SK-N-SH (cell line): ENCODE measurements around the gene C17orf113. TPM values are rescaled to one million over a fixed set of nuclear protein-coding genes. Genes with fewer than 3 reads are reported as not detected.
A peak's percentile ranks its signal among the peaks of the same experiment; 100 is the strongest.

Experiments
- CTCF ChIA-PET: fragments of 300-600, 350-600 bp; formaldehyde crosslinking; extraction: SDS; loops from one replicate; lab custom pipeline; 2021; lab: Yijun Ruan, JAX
- POLR2A ChIA-PET: fragments of 350-600 bp; sonication (Branson Sonifier 250); formaldehyde crosslinking; extraction: SDS; loops from one replicate; lab custom pipeline; 2020; ENCODE audit warnings: antibody characterized with exemption, inconsistent platforms; lab: Yijun Ruan, JAX
- DNase-seq: peaks from one replicate; pipeline ENCODE4 v3.0.0; 2012
- H2AFZ ChIP-seq: fragments of 200-600 bp; sonication (generic); 2 replicates; pipeline ENCODE4 v1.8.1; 2016; ENCODE audit warnings: antibody characterized with exemption, mild to moderate bottlenecking, low read depth
- H3F3A ChIP-seq: fragments of 200-600 bp; sonication (generic); replicated peaks from 2 replicates; pipeline ENCODE3; 2016; ENCODE audit warnings: antibody characterized with exemption, mild to moderate bottlenecking; ENCODE audit not compliant: insufficient read depth
- H3K27ac ChIP-seq, 2 experiments: fragments of 200-500 bp in 1 of 2; fragments of 200-600 bp in 1 of 2; sonication (Bioruptor generic) in 1 of 2; sonication (generic), shearing (Covaris generic) in 1 of 2; 2 replicates each; pipeline versions ENCODE4 v1.5.1 to v1.6.1; 2014 to 2016; ENCODE audit warnings: low read depth in 2 of 2, inconsistent platforms in 1 of 2, low read length in 1 of 2, mild to moderate bottlenecking in 1 of 2, mixed read lengths in 1 of 2
- H3K27me3 ChIP-seq: fragments of 200-600 bp; sonication (generic), shearing (Covaris generic); 2 replicates; pipeline ENCODE4 v1.6.1; 2016; ENCODE audit warnings: mixed run types; ENCODE audit not compliant: insufficient read depth
- H3K36me3 ChIP-seq, 2 experiments: fragments of 200-500 bp in 1 of 2; fragments of 200-600 bp in 1 of 2; sonication (Bioruptor generic) in 1 of 2; sonication (generic) in 1 of 2; replicated peaks in 1 of 2; 2 replicates each; pipeline versions ENCODE3 to v1.5.1; 2014 to 2016; ENCODE audit warnings: low read length in 1 of 2, mild to moderate bottlenecking in 1 of 2; ENCODE audit not compliant: insufficient read depth in 2 of 2, control insufficient read depth in 1 of 2
- H3K4me1 ChIP-seq, 2 experiments: fragments of 200-500 bp in 1 of 2; fragments of 200-600 bp in 1 of 2; sonication (Bioruptor generic) in 1 of 2; sonication (generic), shearing (Covaris generic) in 1 of 2; 2 replicates each; pipeline versions ENCODE4 v1.5.1 to v1.6.1; 2014 to 2016; ENCODE audit warnings: low read depth in 1 of 2, low read length in 1 of 2, mixed run types in 1 of 2; ENCODE audit not compliant: insufficient read depth in 2 of 2, control insufficient read depth in 1 of 2
- H3K4me2 ChIP-seq: fragments of 200-600 bp; sonication (generic), shearing (Covaris generic); 2 replicates; pipeline ENCODE4 v1.6.1; 2017; ENCODE audit warnings: mixed run types
- H3K4me3 ChIP-seq, 2 experiments: fragments of 200-500 bp in 1 of 2; fragments of 200-600 bp in 1 of 2; sonication (Bioruptor generic) in 1 of 2; sonication (generic), shearing (Covaris generic) in 1 of 2; 2 replicates each; pipeline versions ENCODE4 v1.5.1 to v1.8.1; 2014 to 2016; ENCODE audit warnings: low read depth in 2 of 2, inconsistent platforms in 1 of 2, low read length in 1 of 2, mild to moderate bottlenecking in 1 of 2, mixed read lengths in 1 of 2, moderate library complexity in 1 of 2
- H3K79me2 ChIP-seq: fragments of 200-600 bp; sonication (generic); 2 replicates; pipeline ENCODE4 v1.8.1; 2017; ENCODE audit warnings: mild to moderate bottlenecking; ENCODE audit not compliant: insufficient read depth
- H3K9ac ChIP-seq: fragments of 200-600 bp; sonication (generic); 2 replicates; pipeline ENCODE4 v1.6.1; 2017; ENCODE audit warnings: mixed run types
- H3K9me2 ChIP-seq: fragments of 200-600 bp; sonication (generic); 2 replicates; pipeline ENCODE4 v1.6.1; 2017; ENCODE audit warnings: mixed run types
- H3K9me3 ChIP-seq: fragments of 200-600 bp; sonication (generic); 2 replicates; pipeline ENCODE4 v1.6.1; 2017; ENCODE audit warnings: mixed run types, mild to moderate bottlenecking, moderate library complexity
- H4K20me1 ChIP-seq: fragments of 200-600 bp; sonication (generic); 2 replicates; pipeline ENCODE4 v1.6.1; 2017; ENCODE audit warnings: mild to moderate bottlenecking, mixed run types; ENCODE audit not compliant: insufficient read depth
- CTCF ChIP-seq: fragments of 200-600 bp; sonication (generic); IDR thresholded peaks from 2 replicates; pipeline ENCODE4 v1.6.1; 2017; ENCODE audit warnings: antibody characterized with exemption, mild to moderate bottlenecking, moderate library complexity
- EP300 ChIP-seq, 2 experiments: IDR thresholded peaks; 2 replicates each; pipeline versions ENCODE4 v1.4.0 to v1.6.1; 2012; ENCODE audit warnings: borderline replicate concordance in 1 of 2, low read depth in 1 of 2, low read length in 1 of 2
- FOXJ3 ChIP-seq: sonication (generic); formaldehyde crosslinking; IDR thresholded peaks from 2 replicates; pipeline ENCODE4 v1.5.1; 2020; ENCODE audit warnings: mild to moderate bottlenecking, missing genetic modification reagents
- FOXM1 ChIP-seq: IDR thresholded peaks from 2 replicates; pipeline ENCODE4 v1.4.0; 2012; ENCODE audit warnings: low read depth, mild to moderate bottlenecking
- IRF3 ChIP-seq: fragments of 150-350 bp; IDR thresholded peaks from 2 replicates; pipeline ENCODE4 v1.6.1; 2016; ENCODE audit warnings: mild to moderate bottlenecking, low read depth, low read length
- JUND ChIP-seq: IDR thresholded peaks from 2 replicates; pipeline ENCODE4 v1.4.0; 2012
- MXI1 ChIP-seq: IDR thresholded peaks from 2 replicates; pipeline ENCODE4 v1.6.1; 2012; ENCODE audit warnings: mild to moderate bottlenecking, low read depth, low read length, improper control_type of control experiment
- NFIC ChIP-seq: IDR thresholded peaks from 2 replicates; pipeline ENCODE4 v1.4.0; 2012; ENCODE audit warnings: borderline replicate concordance
- PBX3 ChIP-seq: IDR thresholded peaks from 2 replicates; pipeline ENCODE4; 2012
- RCOR1 ChIP-seq: fragments of 150-350 bp; IDR thresholded peaks from 2 replicates; pipeline ENCODE4 v1.6.1; 2017; ENCODE audit warnings: antibody characterized with exemption, low read length
- REST ChIP-seq: IDR thresholded peaks from 2 replicates; pipeline ENCODE4 v1.6.1; 2012; ENCODE audit warnings: mild to moderate bottlenecking, low read depth, low read length, moderate library complexity
- RXRA ChIP-seq: IDR thresholded peaks from 2 replicates; pipeline ENCODE4 v1.4.0; 2012; ENCODE audit warnings: low read depth, mild to moderate bottlenecking, borderline replicate concordance
- SIN3A ChIP-seq: IDR thresholded peaks from 2 replicates; pipeline ENCODE4 v1.6.1; 2012; ENCODE audit warnings: low read depth, mild to moderate bottlenecking, low read length, moderate library complexity, borderline replicate concordance
- TAF1 ChIP-seq: IDR thresholded peaks from 2 replicates; pipeline ENCODE4 v1.6.1; 2012; ENCODE audit warnings: low read depth, mild to moderate bottlenecking, low read length, moderate library complexity, borderline replicate concordance
- TEAD4 ChIP-seq: IDR thresholded peaks from 2 replicates; pipeline ENCODE4 v1.4.0; 2012; ENCODE audit warnings: mild to moderate bottlenecking, borderline replicate concordance; ENCODE audit not compliant: insufficient read depth
- USF2 ChIP-seq: fragments of 150-350 bp; IDR thresholded peaks from 2 replicates; pipeline ENCODE4 v1.6.1; 2017; ENCODE audit warnings: antibody characterized with exemption, low read length, low read depth, borderline replicate concordance
- YY1 ChIP-seq: IDR thresholded peaks from 2 replicates; pipeline ENCODE4 v1.4.0; 2012; ENCODE audit warnings: low read depth, mild to moderate bottlenecking
- ZBTB33 ChIP-seq: IDR thresholded peaks from 2 replicates; pipeline ENCODE4 v1.4.0; 2012; ENCODE audit warnings: low read depth, borderline replicate concordance
- WGBS: methylation state at CpG from one replicate; pipeline ENCODE4 v1.1.6; 2017; ENCODE audit warnings: low lambda C conversion rate; 5-methylcytosine and 5-hydroxymethylcytosine counted together
- polyA plus RNA-seq, 3 experiments: library from polyadenylated mRNA; depleted of rRNA; stranded (reverse); fragments of >200 nt; gene quantifications; 2 replicates each; pipeline ENCODE4 v1.2.3, GENCODE V29; 2012

C17orf113 gene
- polyA plus RNA-seq, 1 of the 3 experiments (the other 2 are of a cell fraction), result 0.44 TPM

- no peak for TF ChIP-seq ZBTB33
Observed at GRCh38 chr17:42075789-42076188, 25.4 kb upstream of the C17orf113 start (continued).

- POLR2A ChIA-PET, result no interaction called here
- H3K36me3 ChIP-seq, result no peaks in the 10 kb centered on the region
- H3K9me2 ChIP-seq, result no peaks in the 10 kb centered on the region
- no peak overlapping the region for H3K27ac ChIP-seq
- no peaks in the 10 kb centered on the region for H4K20me1 ChIP-seq
- WGBS, result 39% methylated on average over 20 of the region's 67 CpGs
- CTCF ChIA-PET, result interaction anchor here (0.6 to 4.5 kb wide), 17 partner anchors 9 to 113 kb away, joined by 3 to 20 read pairs (median 5); partner anchors contain the start of gene NKIRAS2
- no peaks in the 10 kb centered on the region for H3K79me2 ChIP-seq
- no peaks in the 10 kb centered on the region for H3K9me3 ChIP-seq
- H3K27me3 ChIP-seq, result no peaks in the 10 kb centered on the region
- peaks cover 6% of the 10 kb centered on the region for H3F3A ChIP-seq
- H2AFZ ChIP-seq, result peak overlapping the region; percentile 51; the same call in 1 of the 2 replicates
- H3K9ac ChIP-seq, result no peak overlapping the region
- peak overlapping the region; percentile 52 for H3K4me2 ChIP-seq
- DNase-seq, result peak; percentile 83
- peak overlapping the region in 1 of 2 experiments; percentile 42; a peak in 2 of 4 replicates for H3K4me3 ChIP-seq
- H3K4me1 ChIP-seq, result peaks cover 0 to 9% of the 10 kb centered on the region in 2 experiments; a peak in 1 of 4 replicates
- no peak for TF ChIP-seq YY1
- TF ChIP-seq IRF3, result no peak
- TF ChIP-seq CTCF, result no peak
- no peak for TF ChIP-seq FOXM1
- TF ChIP-seq RXRA, result no peak
- no peak for TF ChIP-seq TAF1
- no peak for TF ChIP-seq FOXJ3 (CRISPR knock-in tag)
- no peak for TF ChIP-seq PBX3
- TF ChIP-seq JUND, result no peak
- no peak for TF ChIP-seq REST
- no peak for TF ChIP-seq MXI1
- TF ChIP-seq EP300 (IDR thresholded peaks at IDR 0.05; ENCODE audit: borderline replicate concordance in 1 of 2, low read depth in 1 of 2, low read length in 1 of 2), result no peak
- no peak for TF ChIP-seq USF2
- TF ChIP-seq NFIC, result no peak
- TF ChIP-seq TEAD4, result no peak
- no peak for TF ChIP-seq RCOR1
- TF ChIP-seq SIN3A, result no peak
Observed at GRCh38 chr17:42072323-42073187, 22.2 kb upstream of the C17orf113 start.
